HL-60/S4 (cell line): ENCODE data around the gene LRP1B.
"Not testable (repeated sequence)": the region's sequence is repeated elsewhere in the genome, so short reads cannot be mapped to it uniquely, and the experiment has no call there.

Experiments used
- in situ Hi-C: fragments of 300-500 bp; cut with MboI; formaldehyde crosslinking; loops from 2 replicates; pipeline ENCODE4 v1.14.3; 2022; ENCODE audit warnings: low sequenced_read_pairs

The LRP1B gene

GRCh38 chr2:140597836-140598235 lies 1533.0 kb downstream of the LRP1B start:
- in situ Hi-C loops = no loop called here

- in situ Hi-C loops = no loop called here
These were observed 1533.6 kb downstream of the LRP1B start for GRCh38 chr2:140597205-140597604.

GRCh38 chr2:140596447-140596846 lies 1534.4 kb downstream of the LRP1B start:
- in situ Hi-C loops = no loop called here

- in situ Hi-C loops = no loop called here
These were observed 1535.7 kb downstream of the LRP1B start for GRCh38 chr2:140595107-140595506.

GRCh38 chr2:140593132-140593531 lies 1537.7 kb downstream of the LRP1B start:
- in situ Hi-C loops = no loop called here

GRCh38 chr2:140589696-140590095 lies 1541.1 kb downstream of the LRP1B start:
- in situ Hi-C loops = no loop called here

GRCh38 chr2:140589273-140589672 lies 1541.5 kb downstream of the LRP1B start:
- in situ Hi-C loops = no loop called here

GRCh38 chr2:140586379-140586778 lies 1544.4 kb downstream of the LRP1B start:
- in situ Hi-C loops = no loop called here

GRCh38 chr2:140585016-140585415 lies 1545.8 kb downstream of the LRP1B start:
- in situ Hi-C loops = no loop called here

GRCh38 chr2:140584471-140584870 lies 1546.3 kb downstream of the LRP1B start:
- in situ Hi-C loops = no loop called here

- in situ Hi-C loops = no loop called here
These were observed 1550.2 kb downstream of the LRP1B start for GRCh38 chr2:140580532-140581151.

GRCh38 chr2:140577453-140577852 lies 1553.4 kb downstream of the LRP1B start:
- in situ Hi-C loops = no loop called here

- in situ Hi-C loops = no loop called here
These were observed 1563.1 kb downstream of the LRP1B start for GRCh38 chr2:140567734-140568133.

GRCh38 chr2:140565756-140566155 lies 1565.1 kb downstream of the LRP1B start:
- in situ Hi-C loops = no loop called here

GRCh38 chr2:140555701-140556100 lies 1575.1 kb downstream of the LRP1B start:
- in situ Hi-C loops = no loop called here

- in situ Hi-C loops = no loop called here
These were observed 1578.2 kb downstream of the LRP1B start for GRCh38 chr2:140552634-140553033.

- in situ Hi-C loops = no loop called here
These were observed 1579.5 kb downstream of the LRP1B start for GRCh38 chr2:140551287-140551686.

- in situ Hi-C loops = no loop called here
These were observed 1580.0 kb downstream of the LRP1B start for GRCh38 chr2:140550821-140551220.

GRCh38 chr2:140544769-140545168 lies 1586.0 kb downstream of the LRP1B start:
- in situ Hi-C loops = not testable (repeated sequence)

GRCh38 chr2:140542627-140543026 lies 1588.2 kb downstream of the LRP1B start:
- in situ Hi-C loops = no loop called here

GRCh38 chr2:140539242-140539875 lies 1591.5 kb downstream of the LRP1B start:
- in situ Hi-C loops = no loop called here

- in situ Hi-C loops = no loop called here
These were observed 1601.1 kb downstream of the LRP1B start for GRCh38 chr2:140529706-140530105.

GRCh38 chr2:140528982-140529381 lies 1601.8 kb downstream of the LRP1B start:
- in situ Hi-C loops = no loop called here
